Stimulated activated CD4-positive, alpha-beta T cell treated with anti-CD3 and anti-CD28 coated beads, Interleukin-15, amount 100 ng/mL, for 1 hour (primary cell): Measurements from ENCODE around the gene FTCDNL1.

Experiments used
- DNase-seq, 2 donors: peaks; one replicate each; pipeline ENCODE4 v3.0.0-alpha.2; 2020; ENCODE audit warnings: low read depth in 1 of 2, low spot score in 1 of 2

FTCDNL1 gene

DNA sequence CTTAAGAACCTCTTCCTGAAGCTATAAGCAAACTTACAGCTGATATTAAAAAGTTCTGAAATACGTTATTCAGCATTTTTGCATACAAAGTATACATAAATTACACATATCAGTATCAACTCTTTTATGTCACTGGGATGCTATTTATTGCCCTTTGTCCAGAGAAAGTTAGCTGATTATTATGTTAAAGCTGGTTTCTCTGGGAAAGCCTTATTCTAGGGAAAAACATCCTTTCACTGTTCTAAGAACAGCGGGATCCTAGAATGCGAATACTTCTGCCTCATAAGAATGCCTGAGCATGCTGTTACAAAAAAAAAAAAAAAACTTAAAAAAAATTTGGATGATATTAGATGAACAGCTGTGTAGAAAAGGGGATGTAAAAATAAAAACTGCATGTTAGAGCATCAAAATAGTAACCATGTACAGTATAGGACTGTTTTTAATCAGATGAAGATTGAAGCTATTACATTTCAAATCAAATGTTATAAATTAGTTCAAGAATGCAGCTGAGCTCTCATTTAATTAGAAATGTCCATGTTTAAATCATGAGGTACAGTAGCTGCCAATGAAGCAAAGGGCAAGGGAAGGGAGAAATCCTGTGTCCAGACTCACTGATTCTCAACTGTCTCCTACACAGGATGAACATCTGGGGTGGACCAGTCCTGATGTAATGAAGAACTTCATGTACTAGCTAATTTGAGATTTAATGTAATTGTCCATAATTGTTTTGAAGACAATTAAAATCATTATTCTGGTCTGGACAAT lies 8.2 kb downstream of the FTCDNL1 start:
- DNase-seq, result no peak

DNA sequence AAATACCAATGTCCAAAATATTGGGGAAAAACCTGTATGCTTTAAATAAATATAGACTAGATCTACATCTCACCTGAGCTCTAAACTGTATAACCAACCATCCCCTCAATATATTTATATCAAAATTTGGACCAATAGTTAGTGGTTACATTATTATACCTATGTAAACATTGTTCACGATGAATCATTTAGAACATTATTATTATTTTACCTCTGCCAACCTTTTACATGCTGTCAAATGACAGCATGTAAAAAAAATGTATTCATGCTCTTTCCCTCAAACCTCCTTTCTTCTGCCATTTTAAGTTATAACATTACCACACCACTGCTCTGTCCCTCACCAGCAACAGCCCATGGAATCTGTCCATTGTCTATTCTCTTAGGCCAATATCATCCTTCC lies 9.6 kb downstream of the FTCDNL1 start:
- no peak for DNase-seq

DNA sequence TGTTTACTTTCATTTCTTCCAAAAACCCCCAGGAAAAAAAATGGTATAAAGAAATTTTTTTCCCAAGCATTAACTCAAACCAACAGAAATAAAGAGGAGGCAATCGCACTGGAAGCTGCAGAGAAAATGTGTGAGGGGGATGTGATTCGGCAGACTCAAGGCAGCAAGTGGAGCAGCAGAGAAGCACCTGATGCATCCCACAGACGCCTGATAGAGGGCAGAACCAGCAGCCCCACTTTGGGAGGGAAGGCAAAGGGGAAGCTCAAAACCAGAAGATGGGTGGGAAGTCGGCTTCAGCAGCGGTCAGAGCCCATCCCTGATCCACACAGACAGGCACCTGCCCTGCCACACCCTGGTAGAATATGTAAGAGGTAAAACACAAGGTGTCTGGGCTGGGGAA lies 12.6 kb downstream of the FTCDNL1 start:
- no peak for DNase-seq

DNA sequence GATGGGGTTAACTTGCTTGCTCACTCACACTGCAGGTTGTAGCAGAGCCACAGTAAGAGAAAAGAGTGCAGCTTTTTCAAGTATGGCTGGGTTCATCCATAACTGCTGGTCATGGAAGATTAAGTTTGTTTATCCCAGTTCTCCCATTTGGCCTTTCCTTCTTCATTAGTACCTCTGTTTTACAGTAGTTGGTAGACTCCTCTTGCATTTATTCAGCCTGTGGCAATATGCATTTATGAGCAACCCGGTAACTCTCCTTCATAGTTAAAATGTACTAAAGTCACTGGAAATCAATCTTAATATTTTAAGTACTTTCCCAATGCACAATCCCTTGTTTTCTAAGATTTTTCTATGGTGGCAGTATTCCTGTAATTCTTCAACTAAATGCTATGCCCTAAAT lies 14.0 kb downstream of the FTCDNL1 start:
- no peak for DNase-seq

DNA sequence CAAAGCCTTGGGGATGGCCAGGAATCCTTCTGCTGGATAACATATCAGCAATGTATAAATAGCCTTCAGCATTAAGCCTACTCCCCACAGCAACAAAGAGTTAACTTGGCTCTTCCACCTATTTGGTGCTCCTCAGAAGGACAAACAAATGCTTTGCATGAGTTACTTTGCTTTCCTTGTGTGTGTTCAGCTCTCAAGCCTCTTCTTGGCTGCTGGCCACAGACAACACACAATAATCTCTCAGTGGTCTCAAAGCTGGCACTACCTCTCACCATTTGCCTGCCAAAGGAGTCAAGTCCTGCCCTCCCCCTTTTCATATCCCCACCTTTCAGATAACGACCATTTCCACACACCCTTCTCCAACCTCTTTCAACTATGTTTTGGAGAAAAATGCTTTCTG lies 17.5 kb downstream of the FTCDNL1 start:
- no peak for DNase-seq

DNA sequence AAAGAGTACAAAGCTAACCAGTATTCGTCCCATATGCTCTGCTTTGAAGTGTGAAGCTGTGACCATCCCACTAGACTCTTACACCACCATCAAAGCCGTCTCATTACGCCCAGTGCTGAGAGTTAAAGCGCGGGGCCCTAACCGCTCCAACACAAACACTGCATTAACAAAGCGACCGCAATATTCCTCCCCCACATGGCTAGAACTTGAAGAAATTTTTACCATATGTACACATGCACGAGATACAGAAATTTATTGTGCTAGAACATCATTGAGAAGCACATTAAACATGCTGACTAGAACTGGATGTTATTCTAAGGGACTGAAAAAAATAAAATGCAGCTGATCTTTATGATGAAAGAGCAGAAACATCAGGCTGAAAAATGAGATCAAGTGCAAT lies 20.5 kb downstream of the FTCDNL1 start:
- DNase-seq, result no peak

DNA sequence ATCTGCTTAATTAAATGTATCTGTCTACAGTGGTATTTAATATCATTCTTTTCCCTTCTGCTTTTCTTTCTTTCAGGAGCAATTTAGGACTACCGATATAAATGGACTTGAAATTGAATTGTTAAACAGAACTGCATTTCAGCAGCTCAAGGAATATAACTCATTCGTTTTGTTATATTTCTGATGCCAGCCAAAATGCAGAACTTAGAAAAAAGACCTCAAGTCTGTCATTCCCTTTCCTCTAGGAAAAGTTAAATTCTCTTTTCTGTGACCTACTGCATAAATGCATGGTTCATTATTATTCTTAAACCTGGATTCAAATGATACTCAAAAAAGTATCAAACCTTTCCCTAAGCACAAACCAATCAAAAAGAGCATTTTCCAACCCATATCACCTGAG lies 21.4 kb downstream of the FTCDNL1 start:
- DNase-seq, result no peak

DNA sequence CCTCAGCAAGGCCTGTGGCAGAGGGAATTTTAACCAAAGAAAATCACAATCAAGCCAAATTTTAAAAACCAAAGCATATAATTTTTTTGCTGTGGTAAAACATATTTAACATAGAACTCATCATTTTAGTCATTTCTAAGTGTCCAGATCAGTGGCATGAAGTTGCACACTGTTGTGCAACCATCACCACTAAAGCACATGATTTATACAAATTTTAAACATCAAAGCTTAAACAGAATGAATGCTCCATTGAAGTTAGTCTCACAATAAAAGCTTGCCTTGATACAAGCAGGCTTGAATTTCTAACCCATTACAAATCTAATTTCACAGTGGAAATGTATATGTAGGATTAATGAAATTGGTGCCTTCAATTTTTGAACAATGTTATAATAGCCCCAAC lies 31.2 kb downstream of the FTCDNL1 start:
- DNase-seq, result no peak

DNA sequence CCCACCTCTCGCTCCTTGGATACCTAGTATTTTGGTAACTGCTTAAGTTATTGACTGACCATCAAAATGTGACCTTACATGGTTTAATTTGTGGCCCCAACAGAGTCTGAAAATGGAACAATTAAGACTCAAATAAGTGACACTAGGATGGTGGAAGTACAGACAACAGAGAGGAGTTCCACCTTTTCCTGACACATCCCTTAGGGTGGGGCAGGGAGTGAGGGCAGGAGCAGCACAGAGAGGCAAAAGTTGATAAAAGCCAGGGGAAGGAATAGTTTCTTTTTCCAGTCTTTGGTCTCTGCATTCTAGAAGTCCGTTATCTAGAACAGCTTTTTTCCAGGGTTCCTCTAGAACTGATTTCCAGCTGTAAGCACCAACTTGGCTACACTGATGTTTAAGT lies 32.2 kb downstream of the FTCDNL1 start:
- no peak for DNase-seq

DNA sequence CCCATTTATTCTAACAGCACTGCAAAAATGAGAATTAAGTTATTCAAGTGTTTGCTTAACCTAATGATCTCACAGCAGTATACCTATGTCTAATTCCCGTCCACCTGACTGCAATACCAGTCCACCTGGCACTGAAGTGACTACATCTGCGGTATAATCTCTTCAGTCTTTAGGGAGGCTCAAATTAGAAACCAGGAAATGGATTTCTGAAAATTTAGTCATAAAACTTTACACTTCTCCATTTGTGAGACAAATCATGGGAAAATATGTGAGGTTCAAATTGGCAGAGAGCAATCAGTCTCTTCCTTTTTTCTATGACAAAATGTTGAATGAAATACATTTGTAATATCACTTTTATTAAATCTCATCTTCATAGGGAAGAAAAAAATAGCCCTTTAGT lies 33.0 kb downstream of the FTCDNL1 start:
- DNase-seq, result no peak

DNA sequence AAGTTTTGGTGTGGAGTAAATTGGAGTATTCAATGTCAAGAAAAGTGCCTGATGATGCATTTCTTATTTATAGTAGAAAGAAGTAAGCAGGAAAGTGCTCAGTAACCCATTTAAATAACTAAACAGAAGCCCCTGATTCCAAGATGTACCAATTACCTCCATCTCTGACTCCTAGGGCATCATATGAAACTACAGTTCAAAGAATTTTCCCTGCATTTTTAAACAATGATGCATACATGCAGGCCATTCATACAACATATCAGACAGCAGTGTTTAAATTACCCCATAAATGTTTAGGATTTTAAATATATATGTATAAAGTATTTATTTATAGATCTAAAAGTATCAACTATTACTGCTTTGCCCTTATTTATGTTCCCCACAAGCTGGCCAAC lies 36.2 kb downstream of the FTCDNL1 start:
- DNase-seq, result no peak

DNA sequence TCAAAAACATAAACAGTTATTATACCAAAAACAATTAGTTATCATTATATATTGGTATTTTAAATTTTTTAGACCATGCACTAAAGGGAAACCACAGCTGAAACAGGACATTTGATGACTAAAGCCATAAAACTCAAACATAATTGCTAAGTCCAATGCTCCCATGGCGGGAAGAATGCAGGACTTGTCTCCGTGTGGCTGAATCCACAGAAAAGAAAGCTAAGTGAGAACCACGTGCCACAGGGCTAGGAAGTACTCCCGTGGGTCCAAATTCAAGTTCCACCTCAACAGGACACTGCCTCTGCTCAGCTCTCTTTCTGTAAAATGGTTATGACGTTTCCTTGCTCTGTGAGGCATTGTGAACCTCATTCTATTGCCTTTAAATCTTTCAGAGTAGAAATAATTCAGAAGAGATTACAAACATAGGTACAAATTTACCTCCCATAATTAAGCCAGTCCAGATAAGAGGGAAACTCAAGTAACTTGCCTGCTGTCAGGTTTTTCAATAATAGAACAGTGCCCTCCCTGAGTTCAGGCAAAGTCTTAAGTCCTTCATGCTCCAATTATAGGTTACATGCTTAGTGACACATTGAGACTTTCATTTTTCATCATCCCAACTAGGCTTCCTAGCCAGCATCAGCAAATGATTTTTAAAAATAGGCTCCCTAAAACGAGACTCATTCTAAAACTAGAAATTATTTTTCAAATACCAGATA lies 36.7 kb downstream of the FTCDNL1 start:
- no peak for DNase-seq

DNA sequence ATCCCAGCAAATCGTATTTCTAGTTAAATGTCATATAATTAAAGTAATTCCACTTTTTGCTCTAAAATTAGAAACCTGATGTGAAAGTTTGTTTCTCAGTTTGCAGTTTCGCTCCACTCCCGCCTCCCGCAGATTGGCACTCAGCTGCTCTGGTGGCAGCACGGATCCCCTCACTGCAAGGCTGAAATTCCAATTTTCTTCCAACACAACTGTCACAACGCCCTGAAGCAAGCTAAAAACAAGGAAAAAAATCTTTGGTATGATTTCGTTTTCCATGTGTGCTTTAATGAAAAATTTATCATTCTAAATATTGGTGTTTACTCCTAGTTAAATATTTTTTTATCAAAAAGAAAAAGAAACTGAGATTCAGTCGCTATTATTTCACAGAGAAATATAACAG lies 38.5 kb downstream of the FTCDNL1 start:
- no peak for DNase-seq

DNA sequence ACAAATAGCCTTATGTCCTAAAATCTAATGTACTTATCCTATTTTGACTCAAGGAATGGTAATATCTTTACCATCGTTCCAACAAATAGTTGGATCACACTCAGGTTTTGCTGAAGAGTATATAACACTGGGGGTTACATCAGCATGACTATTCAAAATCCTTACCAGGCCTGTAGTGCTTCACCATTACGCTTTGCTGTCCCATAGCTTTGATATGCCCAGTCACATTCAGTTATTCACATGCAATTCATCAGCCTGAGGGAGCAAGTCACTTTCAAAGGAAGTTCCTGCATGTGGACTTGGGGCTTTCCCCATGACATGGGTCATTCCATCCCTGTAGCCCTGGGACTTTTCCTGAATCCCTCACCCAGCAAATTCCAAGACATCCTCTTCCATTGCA lies 39.6 kb downstream of the FTCDNL1 start:
- DNase-seq, result no peak

DNA sequence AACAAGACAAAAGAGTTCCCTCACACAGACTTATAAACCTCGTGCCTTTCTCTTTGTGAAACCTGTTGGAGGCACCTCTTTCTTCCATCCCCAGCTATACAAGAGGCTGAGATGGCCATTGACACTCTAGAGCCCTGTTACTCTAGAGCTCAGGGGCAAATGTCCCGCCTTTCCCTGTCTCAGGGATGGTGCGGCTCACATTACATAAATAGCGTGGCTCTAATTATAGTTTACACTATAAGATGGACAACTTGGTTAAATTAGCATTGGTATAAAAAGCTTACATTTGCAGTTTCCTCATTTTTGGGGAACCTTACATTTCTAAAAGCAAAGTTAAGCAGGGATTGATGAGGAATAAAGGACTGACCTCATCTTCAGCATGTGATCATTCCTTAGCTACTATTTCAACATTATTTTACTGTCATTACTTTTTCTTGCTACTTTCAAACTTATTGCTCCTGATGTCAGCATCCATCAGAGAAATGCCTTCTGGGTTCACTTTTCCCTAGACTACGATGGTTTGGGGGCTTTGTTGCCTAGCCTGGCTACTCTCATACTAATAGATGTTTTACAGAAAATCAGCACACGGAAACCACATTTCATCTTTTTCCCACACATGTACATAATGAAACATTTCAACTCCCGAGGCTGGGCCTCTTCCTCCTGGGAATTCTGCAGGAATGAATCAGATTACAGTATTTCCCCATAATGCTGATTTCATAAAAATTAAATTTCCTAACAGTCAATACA lies 40.4 kb downstream of the FTCDNL1 start:
- no peak for DNase-seq

DNA sequence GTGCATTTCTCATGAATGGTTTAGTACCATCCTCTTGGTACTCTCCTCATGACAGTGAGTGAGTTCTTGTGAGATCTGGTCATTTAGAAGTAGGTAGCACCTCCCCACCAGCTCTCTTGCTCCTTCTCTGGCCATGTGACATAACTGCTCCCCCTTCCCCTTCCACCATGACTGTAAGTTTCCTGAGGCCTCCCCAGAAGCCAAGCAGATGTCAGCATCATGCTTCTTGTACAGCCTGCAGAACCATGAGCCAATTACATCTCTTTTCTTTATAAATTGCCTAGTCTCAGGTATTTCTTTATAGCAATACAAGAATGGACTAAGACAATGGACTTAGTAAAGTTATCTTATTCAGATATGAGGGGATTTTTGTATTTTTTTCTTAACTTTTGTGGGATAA lies 43.0 kb downstream of the FTCDNL1 start:
- no peak for DNase-seq

DNA sequence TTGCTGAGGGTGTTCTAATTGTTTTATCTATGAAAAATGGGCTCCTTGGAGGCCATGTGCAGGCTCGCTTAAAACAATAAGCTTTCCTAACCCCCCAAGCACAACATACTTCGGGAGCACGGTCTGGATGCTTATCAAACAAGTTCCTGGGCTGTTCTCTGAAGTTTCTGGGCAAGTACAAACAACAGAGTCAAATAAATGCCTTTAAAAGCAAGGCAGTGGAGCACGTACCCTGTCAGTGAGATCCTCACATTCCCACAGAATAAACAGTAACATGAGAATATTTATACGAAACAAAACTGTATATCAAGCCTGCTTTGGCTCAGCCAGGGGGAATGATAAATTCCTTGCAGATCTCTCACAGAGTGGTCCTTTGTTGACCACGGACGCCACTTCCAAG lies 44.8 kb downstream of the FTCDNL1 start:
- no peak for DNase-seq

DNA sequence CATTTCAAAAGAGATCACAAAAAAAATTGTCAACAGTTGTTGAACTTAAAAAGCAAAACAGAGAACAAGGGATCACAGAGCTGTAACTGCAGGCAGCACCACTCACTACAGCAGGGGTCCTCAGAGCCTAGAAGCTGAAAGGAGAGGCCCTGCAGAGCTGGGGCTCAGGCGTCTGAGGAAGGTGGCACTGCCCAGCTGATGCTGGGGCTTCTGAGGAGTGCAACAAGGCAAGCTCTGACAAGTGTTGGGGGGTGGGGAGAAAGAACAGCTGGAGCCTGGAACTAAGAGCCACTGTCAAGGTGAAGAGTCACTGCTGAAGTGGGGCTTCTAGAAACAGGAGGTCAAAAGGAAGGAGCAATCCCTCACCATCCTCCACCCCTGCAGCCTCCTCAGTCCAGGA lies 46.2 kb downstream of the FTCDNL1 start:
- DNase-seq, result no peak

DNA sequence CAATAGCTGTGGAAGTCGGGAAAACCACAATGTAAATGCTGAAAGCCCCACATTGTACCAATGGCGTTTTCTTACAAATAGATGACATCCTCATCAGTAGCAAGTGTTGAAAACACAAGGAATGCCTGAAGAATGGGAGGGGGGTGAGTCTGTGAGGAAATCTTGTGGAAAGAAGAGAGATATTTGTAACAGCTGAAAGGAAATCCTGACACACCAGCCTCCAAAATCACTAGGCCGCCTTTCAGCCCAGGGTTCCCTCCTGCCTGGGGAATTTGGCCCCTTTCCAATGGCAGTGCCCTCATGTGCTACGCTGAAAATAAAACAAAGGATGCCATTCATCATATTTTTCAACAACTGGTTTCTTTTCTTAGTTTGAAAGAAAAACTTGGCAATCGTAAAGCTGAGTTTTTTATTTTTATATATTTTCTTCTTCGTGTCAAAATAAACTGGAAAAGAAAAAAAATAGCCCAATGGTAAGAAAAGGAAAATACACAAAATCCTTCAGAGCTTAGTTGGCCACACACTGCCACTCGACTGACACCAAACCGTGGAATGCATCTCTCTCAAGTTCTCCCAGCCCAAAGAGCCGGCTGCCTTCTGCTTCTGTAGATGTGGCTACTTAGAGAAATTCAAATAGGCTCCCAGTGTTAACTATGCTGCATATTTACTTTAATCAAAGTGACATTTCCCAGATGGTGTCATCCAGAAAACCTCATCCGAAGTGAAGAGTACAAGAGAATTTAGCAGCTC lies 52.0 kb downstream of the FTCDNL1 start:
- no peak for DNase-seq

DNA sequence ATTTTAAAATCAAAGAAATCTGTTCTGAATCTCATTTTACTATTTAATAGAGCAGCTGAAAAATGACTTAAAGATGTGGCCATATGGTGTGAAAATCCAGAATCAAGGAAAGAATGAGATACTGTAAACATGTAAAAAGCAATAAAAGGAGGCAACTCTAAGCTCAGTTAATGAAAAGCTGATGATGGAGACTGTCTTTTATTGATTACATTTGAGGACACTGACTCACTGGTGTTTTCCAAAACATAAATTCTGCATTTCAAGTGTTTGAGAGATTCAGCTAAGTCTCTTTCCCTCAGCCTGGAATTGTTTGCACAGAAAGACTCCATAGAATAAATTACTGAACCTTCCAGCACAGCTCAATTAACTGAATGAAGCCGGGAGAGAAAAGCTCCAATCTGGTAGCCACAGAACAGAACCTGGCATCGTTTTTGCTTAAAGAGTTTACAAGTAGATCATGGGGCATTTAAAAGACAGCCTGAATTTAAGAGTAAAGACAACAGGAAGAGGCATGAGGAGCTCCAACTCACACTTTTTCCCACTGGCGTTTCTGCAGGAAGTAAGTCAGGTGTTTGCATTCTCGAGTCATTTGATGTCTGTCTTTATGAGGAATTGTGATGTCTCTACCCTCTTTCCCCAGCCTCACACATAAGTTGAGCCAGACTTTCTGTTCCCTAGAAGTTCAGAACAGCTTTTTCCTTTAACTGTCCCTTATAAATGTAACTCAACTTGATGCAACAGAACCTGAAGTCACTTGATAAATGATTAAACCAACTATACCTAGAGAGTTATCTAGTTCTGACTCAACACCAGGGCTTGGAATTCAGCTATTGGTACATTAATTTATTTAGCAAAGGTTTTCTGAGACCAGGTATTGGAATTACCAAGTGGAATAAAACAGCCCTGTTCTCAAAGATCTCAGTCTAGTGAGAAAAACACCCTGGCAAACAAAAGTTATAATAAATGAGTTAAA lies 53.3 kb downstream of the FTCDNL1 start:
- no peak for DNase-seq
